Large intestine (tissue), 1 donor: ENCODE measurements around the gene REXO1. TPM values are rescaled to one million over a fixed set of nuclear protein-coding genes. Genes with fewer than 3 reads are reported as not detected.

Experiments used
- polyA plus RNA-seq: library from polyadenylated mRNA; unstranded; fragments of 120-200 nt; gene quantifications from one replicate; pipeline ENCODE4 v1.2.1, GENCODE V29; 2013

REXO1 gene
- polyA plus RNA-seq, 1 donor, result 23.8 TPM

Other genes starting within 250 kb of the REXO1 start
- 124 TPM for gene UQCR11, start 243.0 kb downstream of the REXO1 start, polyA plus RNA-seq
- 74.3 TPM for gene TCF3, start 195.9 kb downstream of the REXO1 start, polyA plus RNA-seq
- gene ONECUT3, start 95.0 kb downstream of the REXO1 start, polyA plus RNA-seq, result 1.6 TPM
- 0.99 TPM for gene ATP8B3, start 36.2 kb downstream of the REXO1 start, polyA plus RNA-seq
- gene KLF16, start 15.1 kb upstream of the REXO1 start, polyA plus RNA-seq, result 19.5 TPM
- 46.4 TPM for gene ABHD17A, start 37.0 kb upstream of the REXO1 start, polyA plus RNA-seq
- 5.1 TPM for gene ADAT3, start 56.9 kb upstream of the REXO1 start, polyA plus RNA-seq
- gene SCAMP4, start 56.9 kb upstream of the REXO1 start, polyA plus RNA-seq, result 36.6 TPM
- gene CSNK1G2, start 92.7 kb upstream of the REXO1 start, polyA plus RNA-seq, result 56.9 TPM
- 96.7 TPM for gene BTBD2, start 167.2 kb upstream of the REXO1 start, polyA plus RNA-seq
- gene MKNK2, start 202.8 kb upstream of the REXO1 start, polyA plus RNA-seq, result 86.8 TPM
- 20.8 TPM for gene MOB3A, start 247.8 kb upstream of the REXO1 start, polyA plus RNA-seq
- 4.4 TPM for gene IZUMO4, start 248.4 kb upstream of the REXO1 start, polyA plus RNA-seq